Mammary epithelial cell (primary cell): ENCODE results near the gene CSMD2.

Source experiments
- CTCF ChIP-seq, 2 donors: IDR thresholded peaks in 1 of 2; conservative IDR thresholded peaks in 1 of 2; 2 replicates each; pipeline ENCODE4 v1.5.1; 2011 to 2012; ENCODE audit warnings: inconsistent platforms in 2 of 2, low read length in 2 of 2, mild to moderate bottlenecking in 2 of 2, control low read depth in 1 of 2, low read depth in 1 of 2; ENCODE audit not compliant: insufficient read depth in 1 of 2; ENCODE audit errors: extremely low read depth in 1 of 2
- EZH2 ChIP-seq: IDR thresholded peaks from 2 replicates; pipeline ENCODE4 v1.6.1; 2012; ENCODE audit warnings: low read length, inconsistent platforms, borderline replicate concordance

GRCh38 chr1:33684396-33685179 is 480.4 kb downstream of the CSMD2 start:
- TF ChIP-seq EZH2 (no peak), CTCF (conservative IDR thresholded peaks at IDR 0.05 in 1 of 2, IDR thresholded peaks at IDR 0.05 in 1 of 2; ENCODE audit: extremely low read depth in 1 of 2, insufficient read depth in 1 of 2, low read depth in 1 of 2, low read length in 2 of 2) (no peak)
